Measurements from ENCODE around the gene AIFM3.

GRCh38 chr22:21026783-21027692, 60.0 kb downstream of the AIFM3 start:
- TF ChIP-seq CTCF (IDR thresholded peaks at IDR 0.05; ENCODE audit: borderline replicate concordance, extremely low read depth, low read length, poor library complexity, severe bottlenecking) (no peak), EZH2 (IDR thresholded peaks at IDR 0.05; ENCODE audit: borderline replicate concordance, low read depth, low read length, severe bottlenecking) (no peak)
